COLO668 (cell line): ENCODE data around the gene C1QTNF2.
A peak's percentile ranks its signal among the peaks of the same experiment; 100 is the strongest.

Experiments used
- DNase-seq: peaks from one replicate; lab custom pipeline; 2025; ENCODE audit not compliant: unreplicated experiment; lab: John Stamatoyannopoulos, UW

C1QTNF2 gene

DNA sequence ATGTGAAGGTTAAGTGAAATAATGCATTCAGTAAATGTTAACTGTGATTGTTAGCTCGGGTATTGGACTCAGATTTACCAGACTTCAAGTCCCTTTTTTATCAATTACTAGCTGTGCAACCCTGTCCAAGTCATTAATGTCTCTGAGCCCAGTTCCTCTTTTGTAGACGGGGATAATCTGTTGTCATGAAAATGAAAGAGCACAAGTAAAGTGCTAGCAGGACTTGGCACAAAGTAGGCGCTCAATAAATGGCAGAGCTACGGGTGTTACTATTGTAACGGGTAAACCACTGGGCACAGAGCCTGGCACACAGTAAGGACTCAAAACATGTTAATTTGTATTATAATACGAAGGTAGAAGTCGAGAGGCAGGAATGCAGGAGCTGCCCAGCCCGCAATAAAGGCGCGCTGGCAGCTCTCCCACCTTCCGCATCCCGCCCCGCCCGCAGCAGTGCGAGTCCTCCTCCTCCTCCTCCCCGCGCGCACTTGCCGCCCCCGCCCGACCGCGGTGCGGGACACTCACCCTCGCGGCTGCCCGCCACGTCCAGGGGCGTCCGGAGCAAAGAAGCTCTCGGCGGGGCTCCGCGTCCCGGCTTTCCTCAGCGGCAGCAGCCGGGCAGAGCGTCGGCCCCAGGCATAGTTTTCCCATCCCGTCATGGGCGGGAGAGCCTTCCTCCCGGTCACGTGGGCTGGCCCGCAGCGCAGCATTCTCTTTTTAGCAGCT is at the start of gene C1QTNF2:
Gene C1QTNF2, minus strand, starts transcription at position 637 of the 723 bp plus-strand sequence. CDS start 15,615 bp downstream, outside the sequence.
- peak; percentile 12 for DNase-seq

- no peak for DNase-seq
Observed at GRCh38 chr5:160420331-160420610, 49.8 kb upstream of the C1QTNF2 start.

DNA sequence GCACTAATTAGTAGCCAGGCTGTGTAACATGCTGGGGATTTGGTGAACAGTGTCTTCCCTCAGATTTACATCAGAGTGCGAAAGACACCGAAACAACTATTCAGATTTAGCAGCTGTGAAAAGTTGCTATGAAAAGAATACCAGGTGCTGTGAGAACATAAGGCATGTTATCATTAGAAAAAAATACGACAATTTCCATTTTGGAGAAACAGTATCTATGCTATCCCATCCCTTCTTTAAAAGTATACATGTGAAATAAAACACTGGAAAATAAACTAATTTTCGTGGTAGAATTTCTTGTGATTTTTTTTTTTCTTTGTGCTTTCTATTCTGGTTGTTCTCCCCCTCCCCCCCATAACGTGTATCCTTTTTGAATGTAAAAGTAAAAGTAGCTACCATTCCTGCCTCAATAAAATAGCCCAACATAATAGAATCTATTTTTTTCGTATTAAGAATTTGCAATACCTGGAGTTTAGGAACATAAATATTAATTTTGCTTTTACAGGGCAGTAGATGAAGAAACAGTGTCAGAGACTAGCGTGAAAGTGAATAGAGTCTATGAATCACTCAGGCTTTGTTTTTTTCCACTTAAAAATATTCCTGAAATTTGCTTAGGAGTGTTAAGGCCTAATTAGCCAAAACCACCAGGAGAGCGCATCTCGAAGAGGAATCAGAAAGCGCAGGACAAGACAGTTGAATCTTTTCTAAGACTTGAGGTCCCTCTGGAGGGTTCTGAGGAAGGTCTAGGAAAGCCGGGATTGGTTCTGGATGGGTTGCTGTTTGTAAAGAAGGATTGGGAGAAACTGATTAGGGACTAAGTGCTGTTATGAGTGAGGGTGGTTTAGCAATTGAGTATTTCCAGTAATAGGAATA is 49.3 kb upstream of the C1QTNF2 start:
- no peak for DNase-seq

DNA sequence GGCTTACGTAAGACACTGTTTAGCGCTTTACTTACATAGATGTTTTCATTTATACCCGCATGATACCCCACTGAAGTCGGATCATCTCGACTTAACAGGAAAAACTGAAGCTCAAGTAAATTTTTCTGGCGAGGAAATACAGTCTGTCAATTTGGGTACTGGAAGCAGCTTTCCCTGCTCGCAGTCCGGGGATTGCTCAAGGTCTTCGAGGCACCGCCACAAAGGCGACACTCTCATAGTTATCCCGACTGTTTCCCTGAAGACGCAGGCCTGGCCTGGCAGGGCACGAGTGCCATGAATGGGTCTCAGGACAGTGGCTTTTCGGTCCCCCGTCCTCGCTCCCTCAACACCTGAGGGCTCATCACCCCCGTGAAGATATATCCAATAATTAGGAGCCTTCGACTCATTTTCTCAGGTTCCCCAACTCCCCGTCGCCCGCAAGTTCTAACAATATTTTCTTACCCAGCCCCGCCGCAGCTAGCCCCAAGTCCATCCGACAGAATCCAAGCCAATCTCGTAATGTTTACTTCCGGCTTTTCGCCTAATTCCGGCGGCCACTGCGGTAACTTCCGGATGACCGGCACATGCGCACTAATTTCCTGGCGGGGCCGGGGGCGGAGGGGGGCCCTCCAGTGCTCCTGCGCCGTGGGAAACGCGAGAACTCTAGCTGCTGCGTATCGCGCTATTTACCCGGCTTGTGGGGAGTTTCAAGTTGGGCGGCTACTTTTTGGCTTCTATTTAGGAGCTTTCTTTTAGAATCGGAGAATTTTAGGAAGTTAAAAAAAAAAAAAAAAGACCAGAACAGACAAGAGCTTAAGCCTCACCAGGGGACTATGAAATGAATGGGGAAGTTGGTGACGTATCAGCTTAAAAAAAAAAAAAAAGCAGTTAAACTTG is 48.4 kb upstream of the C1QTNF2 start, which contains the start of gene SLU7:
Gene SLU7, minus strand, starts transcription at position 521 of the 897 bp plus-strand sequence. CDS start 3,787 bp downstream, outside the sequence.
- peak; percentile 87 for DNase-seq

DNA sequence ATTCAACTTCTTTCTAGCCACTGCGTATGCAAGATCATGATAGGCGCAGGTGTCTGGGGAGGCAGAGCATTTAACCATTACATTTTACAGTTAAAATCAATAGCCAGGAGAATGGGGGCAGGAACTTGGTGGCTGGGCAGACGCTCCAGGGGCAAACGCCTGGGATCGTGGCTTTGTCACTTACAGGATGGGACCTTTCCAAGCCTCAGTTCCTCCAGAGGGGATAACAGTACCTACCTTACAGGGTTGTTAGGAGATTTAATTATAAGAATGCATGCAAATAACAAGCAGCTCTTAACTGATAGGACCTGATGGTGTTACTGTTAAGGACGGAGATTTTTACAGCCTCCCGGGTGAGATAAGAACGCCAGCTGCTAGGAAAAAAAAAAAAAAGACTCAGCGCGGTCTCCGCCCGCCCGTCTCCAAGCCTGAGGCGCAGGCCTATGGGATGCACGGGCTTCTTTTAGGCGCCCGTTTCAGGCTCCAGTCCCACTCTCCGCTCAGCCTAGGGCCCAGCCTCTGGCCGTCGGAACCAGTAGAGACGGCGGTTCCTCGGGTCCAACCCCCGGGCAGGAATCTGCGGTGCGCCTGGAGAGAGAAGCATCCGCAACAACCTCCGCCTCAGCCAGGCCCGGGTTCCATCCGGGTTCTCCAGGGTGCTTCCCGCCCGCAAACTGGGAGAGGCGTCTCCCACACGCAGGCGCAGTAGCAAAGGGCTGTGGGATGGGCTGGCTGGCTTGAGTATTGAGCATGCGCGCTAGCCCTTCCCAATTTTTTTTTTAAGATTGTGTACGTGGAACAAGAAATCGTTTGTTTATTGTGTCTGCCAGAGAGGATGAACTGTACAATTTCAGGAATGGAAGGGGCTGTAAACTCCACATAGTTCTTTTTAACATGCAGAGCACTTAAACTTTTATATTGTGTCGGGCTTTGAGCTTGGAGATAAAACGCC is 29.3 kb upstream of the C1QTNF2 start, which contains the start of gene FAM200C:
Gene FAM200C, minus strand, starts transcription at position 653 of the 952 bp plus-strand sequence. CDS start 4,564 bp downstream, outside the sequence.
- DNase-seq = peak; percentile 83

GRCh38 chr5:160398806-160399205 is 28.4 kb upstream of the C1QTNF2 start:
- DNase-seq = no peak

DNA sequence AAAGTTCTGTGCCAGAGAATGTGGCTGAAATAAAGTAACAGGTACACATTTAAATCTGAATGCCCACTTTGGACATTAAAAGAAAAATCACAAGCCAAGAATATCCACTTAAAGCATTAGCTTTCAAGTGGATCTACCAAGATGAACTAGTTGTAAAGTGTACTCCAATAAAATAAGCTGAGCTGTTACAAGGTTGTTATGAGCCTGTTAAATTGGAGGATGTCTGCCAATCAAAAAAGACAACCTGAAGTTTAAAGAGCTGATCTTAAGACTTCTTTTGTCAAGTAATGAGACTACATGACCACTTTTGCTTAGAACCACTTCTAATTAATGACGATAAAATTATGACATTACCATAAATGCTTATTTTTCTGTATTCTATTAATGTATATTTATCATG is 27.1 kb upstream of the C1QTNF2 start:
- DNase-seq = no peak

GRCh38 chr5:160395111-160395510 is 24.7 kb upstream of the C1QTNF2 start:
- no peak for DNase-seq

- no peak for DNase-seq
Observed at GRCh38 chr5:160390787-160391696, 20.6 kb upstream of the C1QTNF2 start.

DNA sequence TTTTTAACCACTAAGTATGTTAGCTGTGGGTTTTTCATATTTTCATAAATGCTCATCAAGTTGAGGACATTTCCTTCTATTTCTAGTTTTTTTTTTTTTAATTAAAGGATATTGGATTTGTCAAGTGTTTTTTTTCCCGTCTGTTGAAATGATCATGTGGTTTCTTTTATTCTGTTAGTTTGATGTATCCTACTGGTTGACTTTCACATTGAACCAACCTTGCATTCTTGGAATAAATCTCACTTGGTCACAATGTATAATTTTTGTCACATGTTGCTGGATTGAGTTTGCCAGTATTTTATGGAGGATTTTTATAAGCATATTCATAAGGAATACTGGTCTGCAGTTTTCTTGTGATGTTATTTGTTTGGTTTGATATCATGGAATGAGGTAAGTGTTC is 17.0 kb upstream of the C1QTNF2 start:
- DNase-seq = no peak

DNA sequence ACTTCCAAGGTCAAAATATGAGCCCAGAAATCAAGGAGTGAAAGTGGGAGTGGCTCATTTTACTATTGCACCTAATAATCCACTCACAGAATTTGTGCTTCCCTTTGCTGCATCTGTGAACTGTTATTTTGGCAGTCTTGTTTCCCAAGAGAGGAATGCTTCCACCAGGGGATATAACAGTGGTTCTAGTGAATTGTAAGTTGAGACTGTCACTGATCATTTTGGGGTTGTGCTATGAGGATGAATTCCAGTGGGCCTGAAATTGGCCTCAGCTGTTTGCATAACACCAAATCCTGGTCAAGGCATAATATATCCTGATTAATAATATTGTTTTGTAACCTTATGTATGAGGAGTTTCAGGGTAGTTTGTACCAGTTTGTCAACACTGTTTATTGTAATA is 15.1 kb upstream of the C1QTNF2 start:
- DNase-seq = no peak

- DNase-seq = no peak
Observed at GRCh38 chr5:160384681-160385080, 14.3 kb upstream of the C1QTNF2 start.

DNA sequence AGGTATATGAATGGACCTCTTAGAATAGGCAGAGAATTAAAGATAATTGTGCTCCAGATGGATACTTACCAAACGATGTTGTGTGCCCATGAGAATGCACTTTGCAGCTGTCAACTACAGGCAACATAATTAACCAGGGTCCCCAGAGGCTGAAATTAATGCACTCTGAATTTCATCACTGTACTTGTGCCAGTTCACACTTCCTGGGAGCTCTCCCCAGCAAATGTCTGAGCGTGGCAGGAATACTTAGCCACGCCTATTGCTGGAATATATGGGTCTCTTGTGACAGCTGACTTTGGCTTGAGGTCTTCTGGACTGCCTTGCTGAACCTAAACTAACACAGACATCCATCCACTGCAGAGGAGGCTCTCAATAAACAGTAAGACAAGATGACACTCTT is 11.9 kb upstream of the C1QTNF2 start:
- DNase-seq = no peak

DNA sequence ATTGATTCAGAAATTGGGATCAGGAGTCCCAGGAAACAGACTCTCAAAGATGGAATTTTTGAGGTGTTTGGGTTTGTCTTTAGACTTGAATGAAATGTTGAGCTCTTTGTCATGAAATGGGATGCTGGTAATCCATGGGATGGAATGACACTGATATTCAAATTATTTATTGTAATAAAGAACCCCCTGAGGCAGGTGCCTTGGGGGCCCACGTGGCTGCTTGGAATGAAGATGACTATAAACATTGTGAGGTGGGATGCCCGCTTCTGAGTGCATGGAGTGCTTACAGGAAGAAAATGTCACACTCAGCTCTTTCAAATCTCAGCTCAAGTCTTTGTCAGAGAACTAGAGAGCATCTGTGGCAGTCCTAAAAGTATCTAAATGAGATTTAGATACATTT is 9.6 kb upstream of the C1QTNF2 start:
- no peak for DNase-seq

- no peak for DNase-seq
Observed at GRCh38 chr5:160379511-160379910, 9.1 kb upstream of the C1QTNF2 start.

DNA sequence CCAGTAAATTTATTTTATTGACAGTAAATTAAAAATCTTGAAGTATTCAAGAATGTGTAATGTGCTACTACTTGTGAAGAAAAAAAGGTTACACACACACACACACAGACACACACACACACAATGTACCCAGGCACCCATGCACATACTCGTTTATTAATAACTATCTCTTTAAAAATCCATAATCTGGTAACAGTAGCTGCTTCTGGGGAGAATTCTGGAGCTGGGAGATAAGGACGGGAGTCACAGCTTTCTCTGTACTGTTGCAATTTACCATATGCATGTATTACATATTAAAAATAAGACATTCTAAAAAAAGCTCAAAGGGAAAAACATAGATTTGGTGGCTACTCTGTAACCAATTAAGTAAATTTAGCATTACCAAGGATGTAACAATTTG is 7.9 kb upstream of the C1QTNF2 start:
- no peak for DNase-seq

- no peak for DNase-seq
Observed at GRCh38 chr5:160377651-160378050, 7.2 kb upstream of the C1QTNF2 start.

DNA sequence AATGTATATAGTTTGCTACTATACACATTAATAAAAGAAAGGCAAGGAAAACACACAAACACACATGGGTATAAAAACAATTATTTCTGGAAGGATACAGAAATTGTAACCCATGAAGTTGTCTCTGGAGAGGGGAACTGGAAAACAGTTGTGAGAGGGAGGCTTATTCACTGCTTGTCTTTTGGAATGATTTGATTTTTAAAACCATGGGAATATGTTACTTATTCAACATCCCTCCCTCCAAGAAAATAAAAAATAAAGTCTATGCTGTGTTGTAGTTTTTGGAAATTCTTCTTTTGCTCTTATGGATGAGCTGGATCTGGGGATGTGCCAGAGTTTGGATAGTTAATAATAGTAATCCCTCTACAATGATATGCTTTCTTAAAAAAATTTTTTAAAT is 6.0 kb upstream of the C1QTNF2 start:
- DNase-seq = no peak

- no peak for DNase-seq
Observed at GRCh38 chr5:160375701-160376100, 5.3 kb upstream of the C1QTNF2 start.
